GM23248 (cell line): Measurements from ENCODE around the gene RPS6KA3. TPM values are rescaled to one million over a fixed set of nuclear protein-coding genes. Genes with fewer than 3 reads are reported as not detected.

Experiments
- DNase-seq: peaks from one replicate; pipeline ENCODE4 v3.0.0-alpha.2; 2015
- H2AFZ ChIP-seq: fragments of 200-600 bp; sonication (generic); 2 replicates; pipeline ENCODE4 v1.6.1; 2016; ENCODE audit warnings: antibody characterized with exemption
- H3F3A ChIP-seq: fragments of 200-600 bp; sonication (generic); 2 replicates; pipeline ENCODE4 v1.6.1; 2016; ENCODE audit warnings: mild to moderate bottlenecking, antibody characterized with exemption, mixed run types; ENCODE audit not compliant: insufficient read depth
- H3K27ac ChIP-seq: fragments of 200-600 bp; sonication (generic); 2 replicates; pipeline ENCODE4 v1.5.1; 2016; ENCODE audit warnings: mild to moderate bottlenecking
- H3K27me3 ChIP-seq: fragments of 200-600 bp; sonication (generic); replicated peaks from 2 replicates; pipeline ENCODE4 v1.6.1; 2016; ENCODE audit warnings: mild to moderate bottlenecking; ENCODE audit not compliant: insufficient read depth
- H3K36me3 ChIP-seq: fragments of 200-600 bp; sonication (generic); 2 replicates; pipeline ENCODE4 v1.6.1; 2016; ENCODE audit warnings: low read depth, mild to moderate bottlenecking
- H3K4me1 ChIP-seq: fragments of 200-600 bp; sonication (generic); 2 replicates; pipeline ENCODE4 v1.6.1; 2016; ENCODE audit warnings: mild to moderate bottlenecking; ENCODE audit not compliant: insufficient read depth
- H3K4me2 ChIP-seq: fragments of 200-600 bp; sonication (generic); one replicate; pipeline ENCODE4 v1.6.1; 2016; ENCODE audit warnings: mild to moderate bottlenecking; ENCODE audit not compliant: unreplicated experiment
- H3K4me3 ChIP-seq: fragments of 200-600 bp; sonication (generic); 2 replicates; pipeline ENCODE4 v1.5.1; 2016; ENCODE audit warnings: mild to moderate bottlenecking
- H3K79me2 ChIP-seq: fragments of 200-600 bp; sonication (generic); 2 replicates; pipeline ENCODE4 v1.6.1; 2016; ENCODE audit warnings: mild to moderate bottlenecking; ENCODE audit not compliant: insufficient read depth
- H3K9ac ChIP-seq: fragments of 200-600 bp; sonication (generic); 2 replicates; pipeline ENCODE4 v1.6.1; 2016; ENCODE audit warnings: mild to moderate bottlenecking
- H3K9me2 ChIP-seq: fragments of 200-600 bp; sonication (generic); 2 replicates; pipeline ENCODE4 v1.6.1; 2016; ENCODE audit warnings: mixed run types, mild to moderate bottlenecking, moderate library complexity; ENCODE audit not compliant: insufficient read depth
- H3K9me3 ChIP-seq: fragments of 200-600 bp; sonication (generic); one replicate; pipeline ENCODE4 v1.6.1; 2017; ENCODE audit warnings: low read depth
- H4K20me1 ChIP-seq: fragments of 200-600 bp; sonication (generic); 2 replicates; pipeline ENCODE4 v1.6.0; 2016; ENCODE audit not compliant: insufficient read depth
- EZH2 ChIP-seq: fragments of 200-600 bp; sonication (generic); IDR thresholded peaks from 2 replicates; pipeline ENCODE4 v1.6.1; 2018; ENCODE audit warnings: antibody characterized with exemption, mild to moderate bottlenecking; ENCODE audit not compliant: insufficient read depth, poor library complexity, severe bottlenecking
- EZH2phosphoT487 ChIP-seq: fragments of 200-600 bp; sonication (generic); IDR thresholded peaks from 2 replicates; pipeline ENCODE4 v1.6.1; 2018; ENCODE audit warnings: antibody characterized with exemption, moderate library complexity, mild to moderate bottlenecking, low read depth; ENCODE audit not compliant: insufficient read depth
- WGBS, 2 experiments: methylation state at CpG; one replicate each; pipeline ENCODE4 v1.1.6; 2015 to 2017; ENCODE audit warnings: low lambda C conversion rate in 2 of 2, low coverage in 1 of 2; ENCODE audit errors: missing lambda C conversion rate in 2 of 2; 5-methylcytosine and 5-hydroxymethylcytosine counted together
- in situ Hi-C: fragments of 300-500 bp; cut with MboI; formaldehyde crosslinking; loops from 2 replicates; pipeline ENCODE4 v1.15.0; 2020
- polyA plus RNA-seq: library from polyadenylated mRNA; unstranded; fragments of >200 nt; fragmentation: Nextera tagmentation; extraction: Ambion mirVana; gene quantifications from 2 replicates; pipeline ENCODE4 v1.2.1, GENCODE V29; 2016
- total RNA-seq: library from RNA; depleted of rRNA; stranded (reverse); fragments of >200 nt; shearing (Covaris generic); gene quantifications from 2 replicates; pipeline ENCODE4 v1.2.3, GENCODE V29; 2014

The RPS6KA3 gene
- total and polyA plus RNA-seq, 2 experiments from 2014 or later: 8.1 to 33.8 TPM

- in situ Hi-C loops: no loop called here
- Histone ChIP-seq H2AFZ (no peak overlapping the region), H3K27me3 (no peaks in the 10 kb centered on the region), H3K79me2 (peaks cover 52% of the 10 kb centered on the region), H3K9me3 (no peaks in the 10 kb centered on the region), H3K9ac (no peak overlapping the region), H3F3A (peaks cover 10% of the 10 kb centered on the region; the same call in 1 of the 2 replicates), H3K36me3 (0 out of 2 replicates have a peak, but pooled peaks cover 7% of the 10 kb centered on the region), H3K4me1 (no peaks in the 10 kb centered on the region), H3K4me2 (no peak overlapping the region), H3K4me3 (no peak overlapping the region), H4K20me1 (no peaks in the 10 kb centered on the region), H3K9me2 (no peaks in the 10 kb centered on the region), H3K27ac (no peak overlapping the region)
- no peak for TF ChIP-seq EZH2phosphoT487
- TF ChIP-seq EZH2: no peak
- no peak for DNase-seq
- 100% methylated on average over 1 to 2 of the region's 2 CpGs for WGBS, 2 experiments
These were observed 33.4 kb downstream of the RPS6KA3 start for GRCh38 chrX:20233336-20233735.

- Histone ChIP-seq H4K20me1 (no peaks in the 10 kb centered on the region), H3K4me1 (no peaks in the 10 kb centered on the region), H3K4me3 (no peak overlapping the region), H3K9me3 (no peaks in the 10 kb centered on the region), H3K9me2 (no peaks in the 10 kb centered on the region), H3K27me3 (no peaks in the 10 kb centered on the region), H3K36me3 (0 out of 2 replicates have a peak, but pooled peaks cover 7% of the 10 kb centered on the region), H3K4me2 (no peak overlapping the region), H3K27ac (no peak overlapping the region; the same call in 1 of the 2 replicates), H3F3A (no peaks in the 10 kb centered on the region), H3K9ac (no peak overlapping the region), H3K79me2 (peaks cover 42% of the 10 kb centered on the region), H2AFZ (no peak overlapping the region)
- WGBS, 2 experiments: 16 to 25% methylated on average over 4 of the region's 4 CpGs
- peak; percentile 58 for DNase-seq
- in situ Hi-C loops: no loop called here
- no peak for TF ChIP-seq EZH2
- TF ChIP-seq EZH2phosphoT487: no peak
These were observed 35.1 kb downstream of the RPS6KA3 start for GRCh38 chrX:20231598-20231997.

- Histone ChIP-seq H3K36me3 (0 out of 2 replicates have a peak, but pooled peaks cover 7% of the 10 kb centered on the region), H3K4me2 (no peak overlapping the region), H3K9me2 (no peaks in the 10 kb centered on the region), H3F3A (no peaks in the 10 kb centered on the region), H3K9ac (no peak overlapping the region), H3K4me1 (peaks cover 3% of the 10 kb centered on the region), H3K4me3 (no peak overlapping the region), H3K27ac (no peak overlapping the region), H4K20me1 (no peaks in the 10 kb centered on the region), H3K27me3 (no peaks in the 10 kb centered on the region), H3K79me2 (peaks cover 31% of the 10 kb centered on the region), H2AFZ (no peak overlapping the region), H3K9me3 (no peaks in the 10 kb centered on the region)
- DNase-seq: no peak
- in situ Hi-C loops: no loop called here
- WGBS, 2 experiments: 97 to 100% methylated on average over 3 of the region's 3 CpGs
- TF ChIP-seq EZH2phosphoT487: no peak
- no peak for TF ChIP-seq EZH2
These were observed 36.3 kb downstream of the RPS6KA3 start for GRCh38 chrX:20230406-20230805.

- no peaks in the 10 kb centered on the region for H3K9me2 ChIP-seq
- H3K27me3 ChIP-seq: no peaks in the 10 kb centered on the region
- H3K27ac ChIP-seq: no peak overlapping the region
- H3K4me2 ChIP-seq: no peak overlapping the region
- no peak for DNase-seq
- H3K4me3 ChIP-seq: no peak overlapping the region
- no peaks in the 10 kb centered on the region for H3F3A ChIP-seq
- H3K4me1 ChIP-seq: peaks cover 9% of the 10 kb centered on the region
- in situ Hi-C loops: no loop called here
- no peaks in the 10 kb centered on the region for H3K9me3 ChIP-seq
- TF ChIP-seq EZH2phosphoT487 (no peak), EZH2 (no peak)
- 96 to 100% methylated on average over 3 of the region's 3 CpGs for WGBS, 2 experiments
- H2AFZ ChIP-seq: no peak overlapping the region
- no peak overlapping the region for H3K9ac ChIP-seq
- H3K79me2 ChIP-seq: peaks cover 18% of the 10 kb centered on the region; the same call in 1 of the 2 replicates
- 0 out of 2 replicates have a peak, but pooled peaks cover 7% of the 10 kb centered on the region for H3K36me3 ChIP-seq
- no peaks in the 10 kb centered on the region for H4K20me1 ChIP-seq
These were observed 37.6 kb downstream of the RPS6KA3 start for GRCh38 chrX:20229155-20229554.
